Left ventricle myocardium inferior (tissue), 1 donor: ENCODE results near the gene CNN2. TPM values are rescaled to one million over a fixed set of nuclear protein-coding genes. Genes with fewer than 3 reads are reported as not detected.

Experiments
- DNase-seq: peaks from one replicate; pipeline ENCODE4 v3.0.0-alpha.2; 2020
- H3K27ac ChIP-seq: fragments of 200-600 bp; replicated peaks from 2 replicates; pipeline ENCODE4 v1.8.0; 2021
- H3K27me3 ChIP-seq: fragments of 200-600 bp; 2 replicates; pipeline ENCODE4 v1.8.0; 2021; ENCODE audit warnings: low read depth
- H3K36me3 ChIP-seq: fragments of 200-600 bp; 2 replicates; pipeline ENCODE4 v1.8.0; 2021
- H3K4me1 ChIP-seq: fragments of 200-600 bp; 2 replicates; pipeline ENCODE4 v1.8.0; 2021
- H3K4me3 ChIP-seq: fragments of 200-600 bp; 2 replicates; pipeline ENCODE4 v1.8.0; 2021; ENCODE audit warnings: mild to moderate bottlenecking, moderate library complexity
- H3K9me3 ChIP-seq: fragments of 200-600 bp; replicated peaks from 2 replicates; pipeline ENCODE4 v1.8.0; 2021
- intact Hi-C: fragments of 100-400 bp; cut with micrococcal nuclease; formaldehyde crosslinking; loops from one replicate; pipeline ENCODE4 v1.11.0; 2022
- total RNA-seq: library from RNA; stranded (reverse); fragmentation: NEBNext Ultra II Directional; extraction: Animal tissue kit (Norgen Biotek cat#: 25700); gene quantifications from one replicate; pipeline ENCODE4 v1.2.1, GENCODE V29; 2021
- TF ChIP-seq, protein P1 (sequence below): fragments of 200-600 bp; IDR thresholded peaks from 2 replicates; pipeline ENCODE4 v1.8.0; 2021; ENCODE audit warnings: antibody characterized with exemption, mild to moderate bottlenecking, borderline replicate concordance
- donor health status: DM: no; HTN: yes; CAD: no; lungs with severe emphysema.

CNN2 gene
- total RNA-seq, 1 donor from 2014 or later, result 45.6 TPM

DNA sequence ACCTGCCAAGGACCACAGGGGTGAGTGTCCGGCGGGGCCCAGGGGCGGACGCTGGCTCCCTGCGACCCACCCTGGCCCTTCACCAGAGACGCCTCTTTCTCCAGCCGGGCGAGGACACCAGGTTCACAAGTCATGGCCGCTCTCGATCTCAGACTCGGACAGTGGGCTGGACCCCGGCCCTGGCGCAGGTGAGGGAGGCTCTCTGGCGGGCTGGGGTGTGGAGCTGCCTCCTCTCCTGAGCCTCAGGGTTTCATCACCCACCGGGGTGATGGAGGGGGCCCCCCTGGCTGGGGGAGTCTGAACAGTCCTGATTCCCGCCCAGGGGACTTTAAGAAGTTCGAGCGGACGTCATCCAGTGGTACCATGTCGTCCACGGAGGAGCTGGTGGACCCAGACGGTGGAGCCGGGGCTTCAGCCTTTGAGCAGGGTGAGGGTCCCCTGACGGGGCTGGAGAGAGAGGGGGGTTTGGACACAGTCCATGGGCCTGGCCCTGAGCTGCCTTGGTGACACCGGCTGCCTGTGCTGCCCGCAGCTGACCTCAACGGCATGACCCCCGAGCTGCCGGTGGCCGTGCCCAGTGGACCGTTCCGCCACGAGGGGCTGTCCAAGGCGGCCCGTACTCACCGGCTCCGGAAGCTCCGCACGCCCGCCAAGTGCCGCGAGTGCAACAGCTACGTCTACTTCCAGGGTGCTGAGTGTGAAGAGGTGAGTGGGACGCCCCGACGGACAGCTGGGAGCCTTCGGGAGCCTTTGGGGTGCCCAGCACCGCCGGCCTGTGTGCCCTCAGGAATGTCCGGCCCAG, 54.2 kb downstream of the CNN2 start:
- Histone ChIP-seq H3K27ac (no peak overlapping the region), H3K4me1 (peaks cover 10% of the 10 kb centered on the region), H3K36me3 (no peaks in the 10 kb centered on the region), H3K27me3 (no peaks in the 10 kb centered on the region), H3K9me3 (no peaks in the 10 kb centered on the region), H3K4me3 (no peak overlapping the region)
- no peak for DNase-seq
- TF ChIP-seq, protein P1, sequence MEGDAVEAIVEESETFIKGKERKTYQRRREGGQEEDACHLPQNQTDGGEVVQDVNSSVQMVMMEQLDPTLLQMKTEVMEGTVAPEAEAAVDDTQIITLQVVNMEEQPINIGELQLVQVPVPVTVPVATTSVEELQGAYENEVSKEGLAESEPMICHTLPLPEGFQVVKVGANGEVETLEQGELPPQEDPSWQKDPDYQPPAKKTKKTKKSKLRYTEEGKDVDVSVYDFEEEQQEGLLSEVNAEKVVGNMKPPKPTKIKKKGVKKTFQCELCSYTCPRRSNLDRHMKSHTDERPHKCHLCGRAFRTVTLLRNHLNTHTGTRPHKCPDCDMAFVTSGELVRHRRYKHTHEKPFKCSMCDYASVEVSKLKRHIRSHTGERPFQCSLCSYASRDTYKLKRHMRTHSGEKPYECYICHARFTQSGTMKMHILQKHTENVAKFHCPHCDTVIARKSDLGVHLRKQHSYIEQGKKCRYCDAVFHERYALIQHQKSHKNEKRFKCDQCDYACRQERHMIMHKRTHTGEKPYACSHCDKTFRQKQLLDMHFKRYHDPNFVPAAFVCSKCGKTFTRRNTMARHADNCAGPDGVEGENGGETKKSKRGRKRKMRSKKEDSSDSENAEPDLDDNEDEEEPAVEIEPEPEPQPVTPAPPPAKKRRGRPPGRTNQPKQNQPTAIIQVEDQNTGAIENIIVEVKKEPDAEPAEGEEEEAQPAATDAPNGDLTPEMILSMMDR, result no peak
- intact Hi-C loops, result no loop called here

DNA sequence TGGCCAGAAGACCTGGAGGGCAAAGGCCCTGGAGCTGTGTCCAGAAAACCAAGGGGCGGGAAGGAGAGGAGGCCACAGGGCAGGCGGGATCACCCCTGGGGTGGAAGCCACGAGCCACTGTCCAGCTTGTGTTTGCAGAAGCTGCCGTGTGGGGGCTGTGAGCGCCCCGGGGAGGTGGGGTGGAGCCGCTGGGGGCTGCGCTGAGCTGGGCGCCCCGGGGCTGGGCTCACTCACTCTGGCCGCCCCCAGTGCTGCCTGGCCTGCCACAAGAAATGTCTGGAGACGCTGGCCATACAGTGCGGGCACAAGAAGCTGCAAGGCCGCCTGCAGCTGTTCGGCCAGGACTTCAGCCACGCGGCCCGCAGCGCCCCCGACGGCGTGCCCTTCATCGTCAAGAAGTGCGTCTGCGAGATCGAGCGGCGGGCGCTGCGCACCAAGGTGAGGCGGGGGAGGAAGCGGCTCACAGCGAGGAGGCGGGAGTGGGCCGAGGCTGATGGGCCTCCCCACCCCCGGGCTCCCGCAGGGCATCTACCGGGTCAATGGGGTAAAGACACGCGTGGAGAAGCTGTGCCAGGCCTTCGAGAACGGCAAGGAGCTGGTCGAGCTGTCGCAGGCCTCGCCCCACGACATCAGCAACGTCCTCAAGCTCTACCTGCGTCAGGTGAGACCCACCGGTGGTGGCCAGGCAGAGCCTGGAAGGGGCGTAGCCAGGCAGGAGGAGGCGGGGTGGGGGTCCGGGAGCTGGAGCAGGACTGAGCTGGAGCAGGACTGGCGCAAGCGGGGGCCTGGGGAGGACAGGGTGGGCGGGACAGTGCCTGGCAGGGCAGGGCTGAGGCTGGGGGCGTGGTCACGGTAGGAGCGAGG, 55.1 kb downstream of the CNN2 start:
- Histone ChIP-seq H3K9me3 (no peaks in the 10 kb centered on the region), H3K36me3 (no peaks in the 10 kb centered on the region), H3K4me1 (peaks cover 10% of the 10 kb centered on the region), H3K4me3 (peak overlapping the region; percentile 39), H3K27me3 (no peaks in the 10 kb centered on the region), H3K27ac (no peak overlapping the region)
- DNase-seq, result no peak
- TF ChIP-seq, protein P1, result no peak
- intact Hi-C loops, result no loop called here

DNA sequence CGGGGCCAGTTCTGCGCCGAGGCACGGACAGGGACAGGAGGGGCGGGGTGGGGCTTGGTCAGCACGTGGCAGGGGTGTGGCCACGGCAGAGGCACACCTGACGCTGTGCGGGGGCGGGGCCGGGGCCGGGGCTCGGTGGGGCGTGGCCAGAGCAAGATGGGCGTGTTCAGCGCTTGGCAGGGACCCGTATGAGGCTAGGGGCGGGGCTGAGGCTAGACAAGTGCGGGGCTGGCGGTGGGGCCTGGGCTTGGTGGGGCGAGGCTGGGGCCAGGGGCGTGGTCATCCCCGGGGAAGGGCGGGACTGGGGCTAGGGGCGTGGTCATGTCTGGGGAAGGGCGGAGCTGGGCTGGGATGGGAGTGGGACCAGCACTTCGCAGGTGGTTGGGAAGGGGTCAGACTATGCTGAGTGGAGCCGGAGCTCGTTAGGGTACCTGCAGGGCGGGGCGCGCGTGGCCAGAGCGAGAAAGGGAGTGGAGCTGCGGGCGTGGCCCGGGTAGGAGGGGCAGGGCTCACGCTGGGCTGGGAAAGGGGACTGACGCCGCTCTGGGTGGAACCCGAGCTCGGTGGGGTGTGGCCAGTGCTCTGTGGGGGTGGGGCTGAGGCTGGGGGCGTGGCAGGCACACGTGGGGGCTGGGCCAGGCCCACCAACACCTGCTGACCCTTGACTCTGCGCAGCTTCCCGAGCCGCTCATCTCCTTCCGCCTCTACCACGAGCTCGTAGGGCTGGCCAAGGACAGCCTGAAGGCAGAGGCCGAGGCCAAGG, 55.9 kb downstream of the CNN2 start:
- Histone ChIP-seq H3K36me3 (no peaks in the 10 kb centered on the region), H3K27ac (no peak overlapping the region), H3K27me3 (no peaks in the 10 kb centered on the region), H3K9me3 (no peaks in the 10 kb centered on the region), H3K4me3 (peak overlapping the region; percentile 39), H3K4me1 (peaks cover 10% of the 10 kb centered on the region)
- intact Hi-C loops, result no loop called here
- TF ChIP-seq, protein P1, result no peak
- DNase-seq, result no peak

DNA sequence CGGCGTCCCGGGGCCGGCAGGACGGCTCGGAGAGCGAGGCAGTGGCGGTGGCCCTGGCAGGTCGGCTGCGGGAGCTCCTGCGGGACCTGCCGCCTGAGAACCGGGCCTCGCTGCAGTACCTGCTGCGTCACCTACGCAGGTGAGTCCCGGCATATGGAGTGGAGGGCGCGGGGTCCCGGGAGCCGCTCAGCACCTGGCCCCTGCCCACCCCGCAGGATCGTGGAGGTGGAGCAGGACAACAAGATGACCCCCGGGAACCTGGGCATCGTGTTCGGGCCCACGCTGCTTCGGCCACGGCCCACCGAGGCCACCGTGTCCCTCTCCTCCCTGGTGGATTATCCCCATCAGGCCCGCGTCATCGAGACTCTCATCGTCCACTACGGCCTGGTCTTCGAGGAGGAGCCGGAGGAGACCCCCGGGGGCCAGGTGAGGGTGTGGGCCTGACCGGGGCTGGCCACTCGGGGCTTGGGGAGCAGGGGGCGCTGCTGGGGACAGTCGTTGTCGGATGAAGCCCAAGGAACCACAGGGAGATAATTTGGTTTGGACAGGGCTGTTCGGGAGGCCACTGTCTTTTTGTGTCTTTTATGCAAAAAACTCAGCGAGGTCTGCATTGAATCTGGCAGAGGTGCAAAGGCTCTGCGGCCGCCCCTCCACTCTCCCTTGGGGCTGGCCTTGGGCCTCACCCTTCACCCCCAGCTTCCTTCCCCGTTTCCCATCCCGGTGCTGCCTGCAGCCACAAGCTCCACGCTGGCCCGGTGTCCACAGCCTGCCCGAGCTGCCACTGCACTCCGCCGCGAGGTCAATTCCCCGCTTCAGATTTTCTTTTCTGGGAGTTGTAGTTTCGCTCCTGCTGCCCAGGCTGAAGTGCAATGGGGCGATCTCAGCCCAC, 56.8 kb downstream of the CNN2 start:
- no peaks in the 10 kb centered on the region for H3K27me3 ChIP-seq
- no peaks in the 10 kb centered on the region for H3K9me3 ChIP-seq
- peak overlapping the region; percentile 39 for H3K4me3 ChIP-seq
- peaks cover 6% of the 10 kb centered on the region for H3K36me3 ChIP-seq
- intact Hi-C loops, result no loop called here
- TF ChIP-seq, protein P1, result no peak
- peaks cover 10% of the 10 kb centered on the region for H3K4me1 ChIP-seq
- no peak overlapping the region for H3K27ac ChIP-seq
- DNase-seq, result no peak
